PFSK-1 (cell line): Measurements from ENCODE around the gene PHLDA3.
A peak's percentile ranks its signal among the peaks of the same experiment; 100 is the strongest.

Source experiments
- FOXP2 ChIP-seq: optimal IDR thresholded peaks from 2 replicates; pipeline ENCODE3; 2011; ENCODE audit warnings: borderline replicate concordance, control low read depth, inconsistent platforms; ENCODE audit not compliant: insufficient read depth; ENCODE audit errors: extremely low read length, extremely low read depth
- POLR2AphosphoS5 ChIP-seq: IDR thresholded peaks from 2 replicates; pipeline ENCODE4 v1.6.1; 2012; ENCODE audit warnings: low read depth, mild to moderate bottlenecking, control low read depth, low read length, moderate library complexity
- SIN3A ChIP-seq: IDR thresholded peaks from 2 replicates; pipeline ENCODE4 v1.6.1; 2012; ENCODE audit warnings: mild to moderate bottlenecking, low read length, moderate library complexity, borderline replicate concordance; ENCODE audit not compliant: insufficient read depth
- TAF1 ChIP-seq: IDR thresholded peaks from 2 replicates; pipeline ENCODE4 v1.6.1; 2012; ENCODE audit warnings: low read length, control low read depth, borderline replicate concordance; ENCODE audit not compliant: insufficient read depth
- TF ChIP-seq, protein P1 (sequence below), 2 experiments: IDR thresholded peaks; 2 replicates each; pipeline versions ENCODE4 v1.6.1 to v1.8.0; 2011 to 2012; ENCODE audit warnings: low read depth in 2 of 2, low read length in 2 of 2, control low read depth in 1 of 2, inconsistent platforms in 1 of 2, mild to moderate bottlenecking in 1 of 2, moderate library complexity in 1 of 2; ENCODE audit not compliant: insufficient read depth in 1 of 2

The PHLDA3 gene

DNA sequence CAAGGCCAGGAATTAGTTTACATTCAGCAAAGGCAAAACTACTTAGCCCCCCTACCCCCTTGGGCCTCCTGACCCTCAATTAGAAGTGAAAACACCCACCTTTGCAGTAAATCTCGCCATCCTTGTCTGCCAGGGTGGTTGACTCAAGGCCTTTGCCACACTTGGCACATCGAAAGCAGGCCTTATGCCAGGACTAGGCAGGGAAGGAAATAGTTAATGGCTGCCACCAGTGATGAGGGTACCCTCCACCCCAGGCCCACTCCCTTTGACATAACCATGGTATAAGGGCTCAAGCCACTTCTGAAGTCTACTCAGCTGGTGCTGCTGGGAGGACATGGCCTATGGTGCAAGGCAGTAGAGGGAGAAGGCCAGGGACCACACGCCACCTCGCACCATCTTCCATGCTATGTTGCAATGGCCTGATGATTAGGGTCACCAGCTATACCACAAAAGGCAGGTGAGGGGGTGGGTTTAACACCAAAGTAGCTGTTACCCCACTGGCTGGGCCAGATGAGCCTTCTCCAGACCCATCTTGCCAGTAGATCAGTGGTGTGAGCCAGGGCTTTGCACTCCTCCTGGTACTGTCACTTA is 16.3 kb upstream of the PHLDA3 start:
- TF ChIP-seq FOXP2 (no peak), POLR2AphosphoS5 (no peak), SIN3A (no peak), TAF1 (no peak)
- TF ChIP-seq, protein P1, sequence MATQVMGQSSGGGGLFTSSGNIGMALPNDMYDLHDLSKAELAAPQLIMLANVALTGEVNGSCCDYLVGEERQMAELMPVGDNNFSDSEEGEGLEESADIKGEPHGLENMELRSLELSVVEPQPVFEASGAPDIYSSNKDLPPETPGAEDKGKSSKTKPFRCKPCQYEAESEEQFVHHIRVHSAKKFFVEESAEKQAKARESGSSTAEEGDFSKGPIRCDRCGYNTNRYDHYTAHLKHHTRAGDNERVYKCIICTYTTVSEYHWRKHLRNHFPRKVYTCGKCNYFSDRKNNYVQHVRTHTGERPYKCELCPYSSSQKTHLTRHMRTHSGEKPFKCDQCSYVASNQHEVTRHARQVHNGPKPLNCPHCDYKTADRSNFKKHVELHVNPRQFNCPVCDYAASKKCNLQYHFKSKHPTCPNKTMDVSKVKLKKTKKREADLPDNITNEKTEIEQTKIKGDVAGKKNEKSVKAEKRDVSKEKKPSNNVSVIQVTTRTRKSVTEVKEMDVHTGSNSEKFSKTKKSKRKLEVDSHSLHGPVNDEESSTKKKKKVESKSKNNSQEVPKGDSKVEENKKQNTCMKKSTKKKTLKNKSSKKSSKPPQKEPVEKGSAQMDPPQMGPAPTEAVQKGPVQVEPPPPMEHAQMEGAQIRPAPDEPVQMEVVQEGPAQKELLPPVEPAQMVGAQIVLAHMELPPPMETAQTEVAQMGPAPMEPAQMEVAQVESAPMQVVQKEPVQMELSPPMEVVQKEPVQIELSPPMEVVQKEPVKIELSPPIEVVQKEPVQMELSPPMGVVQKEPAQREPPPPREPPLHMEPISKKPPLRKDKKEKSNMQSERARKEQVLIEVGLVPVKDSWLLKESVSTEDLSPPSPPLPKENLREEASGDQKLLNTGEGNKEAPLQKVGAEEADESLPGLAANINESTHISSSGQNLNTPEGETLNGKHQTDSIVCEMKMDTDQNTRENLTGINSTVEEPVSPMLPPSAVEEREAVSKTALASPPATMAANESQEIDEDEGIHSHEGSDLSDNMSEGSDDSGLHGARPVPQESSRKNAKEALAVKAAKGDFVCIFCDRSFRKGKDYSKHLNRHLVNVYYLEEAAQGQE (IDR thresholded peaks at IDR 0.05; ENCODE audit: insufficient read depth in 1 of 2, low read depth in 2 of 2, low read length in 2 of 2), result no peak

DNA sequence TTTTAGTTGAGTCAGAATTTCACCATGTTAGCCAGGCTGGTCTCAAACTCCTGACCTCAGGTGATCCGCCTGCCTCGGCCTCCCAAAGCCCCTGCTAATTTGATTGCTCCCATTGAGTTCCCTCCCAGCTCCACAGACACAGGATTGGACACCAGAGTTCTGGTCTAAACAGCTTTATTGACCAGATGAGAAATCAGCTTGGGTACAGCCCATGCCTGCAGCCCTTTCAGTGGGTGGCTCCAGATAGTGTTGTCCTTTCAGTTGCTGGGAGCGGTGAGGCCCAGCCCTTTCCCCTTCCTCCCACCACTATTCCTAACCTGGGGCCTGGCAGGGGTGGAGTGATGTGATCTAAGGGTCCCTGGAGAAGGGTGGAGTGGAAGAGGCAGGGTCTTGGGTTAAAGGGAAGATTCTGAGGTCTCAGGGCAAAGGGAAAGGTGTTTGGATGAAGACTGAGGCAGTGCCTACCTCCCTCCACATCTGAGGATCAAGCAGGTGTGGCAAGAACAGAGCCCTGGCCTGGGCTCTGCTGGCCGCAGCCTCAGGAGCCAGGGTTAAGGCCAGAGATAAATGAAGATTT is 14.5 kb upstream of the PHLDA3 start:
- TF ChIP-seq, protein P1 (IDR thresholded peaks at IDR 0.05; ENCODE audit: insufficient read depth in 1 of 2, low read depth in 2 of 2, low read length in 2 of 2), result no peak
- no peak for TF ChIP-seq TAF1
- no peak for TF ChIP-seq FOXP2
- no peak for TF ChIP-seq SIN3A
- no peak for TF ChIP-seq POLR2AphosphoS5

DNA sequence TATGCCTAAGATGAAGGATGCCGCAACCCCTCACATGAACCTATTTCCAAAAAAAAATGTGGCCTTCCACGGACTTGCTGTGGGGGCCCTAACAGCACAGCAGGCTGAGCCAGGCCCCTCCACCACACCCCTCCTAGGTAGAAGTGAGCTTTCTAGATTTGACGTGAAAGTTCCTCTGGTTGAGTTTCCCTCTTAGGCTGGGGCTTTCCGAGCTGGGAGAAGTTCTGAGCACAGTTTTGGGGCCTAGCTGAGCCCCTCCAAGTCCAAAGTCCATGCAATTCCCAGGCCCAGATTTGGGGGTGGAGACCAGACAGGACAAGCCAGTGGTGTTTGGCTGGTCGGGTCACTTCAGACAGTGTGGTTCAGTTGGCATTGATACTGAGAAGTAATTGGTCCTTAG is 13.8 kb upstream of the PHLDA3 start:
- no peak for TF ChIP-seq FOXP2

DNA sequence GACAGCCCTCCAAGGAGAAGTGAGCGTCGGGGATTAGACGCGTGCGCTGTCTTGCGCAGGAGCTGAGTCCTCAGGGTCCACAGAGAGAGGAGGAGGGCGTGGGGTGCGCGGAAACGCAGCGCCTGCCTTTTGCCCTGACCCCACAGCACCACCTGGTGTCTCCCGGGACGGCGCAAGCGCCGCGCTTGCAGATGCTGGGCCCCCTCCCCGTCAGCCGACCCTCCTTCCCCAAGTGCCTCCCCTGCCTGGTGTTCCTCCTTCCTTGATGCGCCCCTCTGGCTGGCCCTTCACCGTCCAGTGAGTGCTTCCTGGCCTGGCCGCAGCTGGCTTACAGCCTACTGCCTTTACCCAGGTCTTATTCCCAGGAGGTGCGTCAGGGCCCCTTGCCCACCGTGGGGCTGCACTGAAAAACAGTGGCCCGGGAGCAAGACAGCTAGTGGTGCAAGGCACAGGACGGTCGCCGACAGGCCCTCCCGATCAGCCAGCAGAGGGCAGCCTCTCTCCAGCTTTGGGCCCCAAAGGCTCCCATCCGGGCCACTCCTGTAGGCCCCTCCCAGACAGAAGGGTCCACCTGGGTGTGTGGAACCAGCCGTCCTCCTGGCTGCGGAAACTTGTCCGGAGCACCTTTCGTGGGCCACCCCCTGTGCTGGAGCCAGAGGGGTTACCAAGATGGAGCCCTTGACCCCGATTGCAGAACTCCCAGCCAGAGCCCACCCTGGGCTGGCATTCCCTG is 12.9 kb upstream of the PHLDA3 start:
- TF ChIP-seq TAF1 (no peak), FOXP2 (peak; percentile 57)

DNA sequence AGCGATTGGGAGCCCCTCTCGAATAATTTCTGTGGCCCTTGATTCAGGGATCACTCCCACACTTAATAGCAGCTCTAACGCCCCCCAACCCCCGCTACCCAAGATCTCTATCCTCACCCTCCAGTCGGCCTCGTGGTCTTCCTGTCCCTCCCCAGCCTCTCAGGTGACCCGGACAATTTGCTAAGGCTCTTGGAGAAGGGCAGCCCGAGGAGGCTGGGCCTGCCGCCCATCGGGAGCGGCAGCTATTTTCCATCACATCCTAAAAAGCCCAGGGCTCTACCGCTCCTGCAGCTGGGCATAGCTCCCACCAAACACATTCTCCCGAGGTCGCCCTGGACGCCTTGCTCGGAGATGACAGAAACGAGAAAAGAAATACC is 12.0 kb upstream of the PHLDA3 start:
- TF ChIP-seq SIN3A (no peak), TAF1 (no peak), FOXP2 (no peak), POLR2AphosphoS5 (no peak)
- TF ChIP-seq, protein P1 (IDR thresholded peaks at IDR 0.05; ENCODE audit: insufficient read depth in 1 of 2, low read depth in 2 of 2, low read length in 2 of 2), result no peak

DNA sequence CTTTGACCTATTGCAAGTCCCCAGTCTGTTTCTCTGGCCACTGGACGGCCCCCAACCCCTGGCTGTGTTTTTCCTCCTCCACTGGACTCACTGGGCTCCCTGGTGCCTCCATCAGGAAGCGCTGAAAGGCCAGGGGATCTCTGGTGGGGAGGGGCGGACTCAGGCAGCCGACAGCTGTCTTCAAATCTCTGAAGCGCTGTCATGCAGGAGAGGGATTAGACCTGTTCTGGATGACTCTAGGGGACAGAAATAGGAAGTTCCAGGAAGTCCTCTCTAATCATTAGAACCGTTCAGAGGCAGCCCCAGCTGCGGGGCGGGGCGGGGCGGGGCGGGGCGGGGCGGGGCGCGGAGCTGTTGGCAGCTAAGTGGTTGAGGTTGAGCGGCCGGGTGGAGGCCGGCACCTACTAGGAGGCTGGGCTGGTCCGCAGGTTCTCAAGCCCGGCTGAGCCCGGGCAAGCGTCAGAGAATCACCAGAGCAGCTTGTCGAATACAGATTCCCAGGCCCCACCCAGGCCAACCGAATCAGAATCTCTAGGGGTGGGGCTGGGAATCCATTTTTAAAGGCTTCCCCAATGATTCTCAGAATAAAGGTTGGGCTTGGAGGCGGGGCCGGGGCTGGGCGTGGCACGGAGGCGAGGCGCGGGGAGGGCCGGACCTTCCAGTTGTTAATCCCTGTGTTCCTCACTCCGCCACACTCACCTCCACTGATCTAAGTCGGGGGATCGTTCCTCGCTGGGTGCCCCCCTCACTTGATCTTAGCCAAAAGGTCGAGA is 11.4 kb upstream of the PHLDA3 start:
- TF ChIP-seq TAF1 (no peak), SIN3A (no peak), FOXP2 (no peak), POLR2AphosphoS5 (no peak)
- TF ChIP-seq, protein P1 (IDR thresholded peaks at IDR 0.05; ENCODE audit: insufficient read depth in 1 of 2, low read depth in 2 of 2, low read length in 2 of 2), result no peak
